Cerebellar cortex (tissue), 1 donor: ENCODE measurements around the gene CNGA3.
"Not testable (repeated sequence)": the region's sequence is repeated elsewhere in the genome, so short reads cannot be mapped to it uniquely, and the experiment has no call there.

Experiments used
- DNase-seq: peaks from one replicate; pipeline ENCODE4 v3.0.0-alpha.2; 2015; ENCODE audit warnings: low spot score

CNGA3 gene

GRCh38 chr2:98403878-98404277 lies 57.6 kb downstream of the CNGA3 start:
- DNase-seq, result no peak

GRCh38 chr2:98404556-98405250 lies 58.4 kb downstream of the CNGA3 start:
- no peak for DNase-seq

GRCh38 chr2:98405301-98405700 lies 59.0 kb downstream of the CNGA3 start:
- DNase-seq, result no peak

DNA sequence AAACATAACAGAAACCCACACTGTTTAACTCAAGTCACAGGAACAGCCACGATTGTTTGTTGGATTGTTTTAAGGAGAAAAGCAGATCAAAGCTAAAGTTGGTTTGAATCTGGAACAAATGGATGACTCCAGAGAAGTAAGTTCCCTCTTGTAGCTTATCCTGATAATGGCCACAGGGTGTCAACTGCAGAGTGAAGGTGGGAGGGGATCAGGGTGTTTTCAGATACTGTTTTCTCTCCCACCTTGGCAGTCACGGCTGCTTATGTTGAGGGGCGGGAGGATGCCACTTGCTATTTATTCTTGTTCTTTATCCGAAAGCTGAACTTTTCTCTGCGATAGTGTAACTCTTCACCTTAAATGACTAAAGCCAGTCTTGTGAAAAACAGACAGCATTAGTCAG lies 61.9 kb downstream of the CNGA3 start:
- no peak for DNase-seq

DNA sequence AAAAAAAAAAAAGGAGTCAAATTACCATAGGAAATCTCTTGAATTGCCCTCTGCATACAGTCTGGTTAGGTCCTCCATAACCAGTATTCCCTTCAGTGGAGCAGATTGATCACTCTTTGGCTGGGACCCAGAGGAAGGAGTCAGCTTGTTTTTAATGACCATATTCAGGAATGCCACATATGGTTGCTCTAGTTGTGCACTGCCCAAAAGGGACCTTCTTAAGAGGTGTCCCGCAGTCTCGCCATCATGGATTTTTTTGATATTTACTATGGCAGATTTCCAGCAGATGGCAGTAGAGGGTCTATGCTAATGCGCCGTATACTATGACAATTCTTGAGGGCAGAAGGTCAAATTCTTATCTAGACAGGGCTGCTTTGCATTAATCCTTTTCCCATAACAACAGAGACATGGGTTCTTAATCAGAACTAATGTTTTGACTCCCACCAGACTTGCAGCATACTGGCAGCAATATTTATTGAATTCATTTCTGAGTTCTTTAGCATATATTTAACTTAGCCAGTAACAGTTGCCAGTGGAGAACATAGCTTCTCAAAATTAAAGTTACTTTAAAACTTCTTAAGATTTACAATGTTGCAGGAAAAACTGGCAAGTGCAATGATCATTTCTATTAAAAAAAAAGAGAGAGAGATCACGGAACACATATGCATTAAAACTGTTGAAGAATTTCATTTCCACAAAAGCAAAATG lies 66.6 kb downstream of the CNGA3 start:
- DNase-seq, result peak; percentile 76

- not testable (repeated sequence) for DNase-seq
These were observed 68.0 kb downstream of the CNGA3 start for GRCh38 chr2:98414246-98414645.

- not testable (repeated sequence) for DNase-seq
These were observed 69.5 kb downstream of the CNGA3 start for GRCh38 chr2:98415719-98416248.

- DNase-seq, result no peak
These were observed 70.3 kb downstream of the CNGA3 start for GRCh38 chr2:98416383-98417159.

DNA sequence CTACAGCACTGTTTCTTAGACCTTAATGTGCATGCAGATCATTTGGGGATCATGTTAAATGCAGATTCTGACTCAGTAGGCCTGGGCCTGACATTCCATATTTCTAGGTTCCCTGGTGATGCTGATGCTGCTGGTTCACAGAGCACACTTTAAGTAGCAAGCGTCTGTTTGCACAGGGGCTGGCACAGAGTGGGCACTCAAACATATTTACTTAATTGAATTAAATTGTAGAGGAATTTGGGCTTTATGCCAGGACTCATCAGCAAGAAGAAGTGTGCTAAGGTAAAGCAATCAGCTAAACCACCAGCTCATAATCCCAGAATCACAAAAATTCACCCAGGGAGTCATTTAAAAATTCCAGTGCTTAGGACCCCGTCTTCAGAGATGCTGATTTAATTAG lies 73.3 kb downstream of the CNGA3 start:
- DNase-seq, result no peak

- no peak for DNase-seq
These were observed 73.9 kb downstream of the CNGA3 start for GRCh38 chr2:98419977-98420725.

DNA sequence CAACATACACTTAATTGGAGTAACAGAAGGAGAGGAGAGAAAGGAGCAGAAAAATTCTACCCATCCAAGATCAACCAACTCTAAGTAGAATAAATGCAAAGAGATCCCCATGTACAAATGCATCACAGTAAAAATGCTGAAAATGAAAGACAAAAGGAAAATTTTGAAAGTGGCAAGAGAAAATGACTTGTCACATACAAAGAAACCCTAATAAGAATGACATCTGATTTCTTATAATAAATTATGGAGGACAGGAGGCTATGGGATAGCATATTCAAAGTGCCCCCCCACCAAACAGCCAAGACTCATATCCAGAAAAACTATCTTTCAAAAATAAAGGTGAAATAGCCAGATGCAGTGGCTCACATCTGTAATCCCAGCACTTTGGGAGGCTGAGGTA lies 76.2 kb downstream of the CNGA3 start:
- no peak for DNase-seq

- DNase-seq, result no peak
These were observed 80.5 kb downstream of the CNGA3 start for GRCh38 chr2:98426771-98427170.

DNA sequence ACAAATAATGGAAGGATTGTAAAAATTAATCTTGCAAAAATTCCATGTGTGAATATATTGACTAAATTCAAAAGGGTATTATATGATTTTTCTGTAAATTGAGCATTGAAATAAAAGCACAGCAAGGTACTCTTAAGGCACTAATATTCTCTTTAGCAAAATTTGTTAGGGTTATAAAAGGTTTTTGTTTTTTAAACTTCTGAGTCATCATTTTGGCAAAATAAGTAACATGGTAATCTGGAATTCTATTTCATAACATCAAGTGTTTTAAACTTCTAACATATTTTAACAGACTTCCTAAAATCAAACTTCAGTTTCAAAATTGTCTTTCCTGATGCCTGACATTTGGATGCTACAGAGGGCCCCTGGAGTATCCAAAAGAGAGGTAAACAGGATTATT lies 85.9 kb downstream of the CNGA3 start:
- DNase-seq, result no peak

- DNase-seq, result no peak
These were observed 87.2 kb downstream of the CNGA3 start for GRCh38 chr2:98433363-98433964.

GRCh38 chr2:98434492-98434891 lies 88.2 kb downstream of the CNGA3 start:
- DNase-seq, result no peak

DNA sequence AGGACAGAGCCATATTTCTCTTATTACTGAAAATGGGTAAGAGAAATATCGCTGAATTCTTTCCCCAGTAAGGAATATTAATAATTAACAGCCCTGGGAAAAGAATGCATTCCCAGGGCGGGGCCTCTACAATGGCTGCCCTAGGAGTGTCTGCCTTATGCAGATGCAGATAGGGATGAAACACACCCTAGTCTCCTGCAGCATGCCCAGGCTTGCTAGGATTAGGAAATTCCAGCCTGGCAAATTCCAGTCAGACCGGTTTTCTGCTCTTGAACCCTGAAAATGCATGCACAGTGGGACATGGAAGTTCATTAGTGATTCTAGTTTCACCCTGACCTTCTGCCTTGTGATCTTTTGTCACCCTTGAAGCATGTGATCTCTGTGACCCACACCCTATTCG lies 89.4 kb downstream of the CNGA3 start:
- not testable (repeated sequence) for DNase-seq

GRCh38 chr2:98436734-98437133 lies 90.5 kb downstream of the CNGA3 start:
- no peak for DNase-seq

- DNase-seq, result no peak
These were observed 92.2 kb downstream of the CNGA3 start for GRCh38 chr2:98438190-98439133.

DNA sequence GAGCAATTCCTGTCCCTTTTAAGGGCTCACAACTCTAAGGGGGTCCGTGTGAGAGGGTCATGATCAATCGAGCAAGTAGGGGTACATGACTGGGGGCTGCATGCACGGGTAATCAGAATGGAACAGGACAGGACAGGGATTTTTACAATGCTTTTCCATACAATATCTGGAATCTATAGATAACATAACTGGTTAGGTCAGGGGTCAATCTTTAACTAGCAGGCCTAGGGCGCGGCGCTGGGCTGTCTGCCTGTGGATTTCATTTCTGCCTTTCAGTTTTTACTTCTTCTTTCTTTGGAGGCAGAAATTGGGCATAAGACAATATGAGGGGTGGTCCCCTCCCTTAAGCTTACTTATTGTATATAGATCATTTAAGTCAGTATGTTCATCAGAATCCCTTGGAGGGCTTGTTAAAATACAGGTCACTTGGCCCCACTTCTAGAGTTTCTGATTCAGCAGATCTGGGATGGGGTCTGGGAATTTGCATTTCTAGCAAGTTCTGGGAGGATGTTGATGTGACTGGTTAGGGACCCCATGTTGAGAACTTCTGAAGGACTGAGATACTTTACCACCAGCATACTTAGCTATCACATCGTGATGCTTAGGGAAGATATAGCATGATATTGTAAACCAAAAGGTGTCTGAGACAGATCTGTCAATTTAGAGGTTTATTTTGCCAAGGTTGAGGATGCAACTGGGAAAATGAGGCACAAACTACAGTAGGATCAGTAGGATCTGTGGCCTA lies 95.6 kb downstream of the CNGA3 start:
- no peak for DNase-seq

GRCh38 chr2:98442488-98442887 lies 96.2 kb downstream of the CNGA3 start:
- no peak for DNase-seq
